GM21423 (cell line): ENCODE measurements around the gene TAC3.
"Not testable (repeated sequence)": the region's sequence is repeated elsewhere in the genome, so short reads cannot be mapped to it uniquely, and the experiment has no call there.

Experiments
- ATAC-seq: cut with Tn5 transposase; IDR thresholded peaks from one replicate; pipeline ENCODE4 v1.9.1; 2021; ENCODE audit warnings: mild to moderate bottlenecking, moderate library complexity; ENCODE audit not compliant: unreplicated experiment

The TAC3 gene

DNA sequence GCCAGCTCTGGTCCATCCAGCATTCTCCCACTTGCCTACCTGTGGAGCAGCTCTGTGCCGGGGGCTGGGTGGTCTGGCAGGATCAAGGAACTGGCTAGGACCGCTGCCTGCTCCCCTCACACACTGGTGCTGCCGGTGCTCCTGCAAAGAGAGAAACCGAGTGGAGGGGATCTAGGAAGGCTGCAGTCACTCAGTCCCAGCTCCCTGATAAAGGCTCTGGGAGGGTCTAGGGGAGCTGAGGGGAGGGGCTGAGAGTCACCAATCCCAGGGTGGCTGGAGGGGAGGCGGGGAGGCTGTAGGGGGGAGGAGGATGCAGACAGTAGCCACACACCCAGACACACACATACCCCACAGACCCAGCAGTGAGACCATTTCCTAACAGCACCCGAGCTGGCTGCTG, at the start of gene TAC3:
TSS of gene TAC3 (minus strand) at position 182 of the 400 bp plus-strand sequence. CDS start 732 bp downstream, outside the sequence.
- no peak for ATAC-seq

- ATAC-seq = peak; percentile 83
Measured at GRCh38 chr12:57063991-57064685, 47.8 kb upstream of the TAC3 start.

DNA sequence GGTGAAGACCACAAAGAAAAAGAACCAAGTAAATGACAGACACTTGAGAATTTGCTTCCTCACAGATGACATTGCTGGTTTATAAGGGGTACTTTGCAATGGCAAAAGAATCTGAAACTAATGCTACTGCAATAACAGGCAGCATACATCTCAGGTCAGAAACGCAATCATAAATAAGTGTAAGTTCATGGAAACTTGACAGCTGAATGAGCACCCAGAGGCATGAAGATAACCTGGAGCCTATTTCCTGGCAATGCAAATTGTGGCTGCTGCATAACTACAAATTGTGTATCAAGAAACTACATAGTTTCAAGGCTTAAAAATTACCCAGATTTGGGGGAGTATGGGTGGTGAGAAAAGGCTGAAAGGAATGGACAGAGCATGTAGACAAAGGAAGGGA, 42.1 kb upstream of the TAC3 start:
- ATAC-seq = no peak

- no peak for ATAC-seq
Measured at GRCh38 chr12:57057067-57057751, 40.9 kb upstream of the TAC3 start.

DNA sequence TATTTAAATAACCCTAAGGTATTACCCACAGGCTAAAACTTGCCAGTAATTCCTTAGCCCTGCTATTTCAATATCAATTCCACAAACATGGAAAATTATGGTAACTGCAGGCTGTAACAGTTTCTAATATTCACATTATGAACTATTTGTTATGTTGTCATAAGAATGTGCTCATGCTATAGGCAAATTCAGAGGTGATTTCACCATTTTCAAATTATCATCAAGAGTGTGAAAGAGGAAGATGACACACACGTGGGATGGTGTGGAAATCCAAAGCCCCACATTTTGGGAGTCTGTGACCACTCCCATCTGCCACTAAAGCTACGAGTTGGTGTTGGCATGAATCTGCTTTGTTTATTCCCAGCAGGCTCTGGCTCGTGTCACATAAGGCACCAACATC, 39.5 kb upstream of the TAC3 start:
- ATAC-seq = no peak

DNA sequence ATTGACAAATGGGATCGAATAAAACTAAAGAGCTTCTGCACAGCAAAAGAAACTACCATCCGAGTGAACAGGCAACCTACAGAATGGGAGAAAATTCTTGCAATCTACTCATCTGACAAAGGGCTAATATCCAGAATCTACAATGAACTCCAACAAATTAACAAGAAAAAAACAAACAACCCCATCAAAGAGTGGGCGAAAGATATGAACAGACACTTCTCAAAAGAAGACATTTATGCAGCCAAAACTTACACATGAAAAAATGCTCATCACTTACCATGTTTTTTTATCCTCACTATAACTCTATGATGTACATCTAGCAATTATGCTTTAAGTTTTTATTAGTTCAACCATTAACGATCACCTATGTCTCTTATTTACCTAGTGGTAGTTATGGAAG, 37.6 kb upstream of the TAC3 start:
- ATAC-seq = not testable (repeated sequence)

- ATAC-seq = not testable (repeated sequence)
Measured at GRCh38 chr12:57053146-57053545, 36.8 kb upstream of the TAC3 start.

GRCh38 chr12:57051011-57051410, 34.7 kb upstream of the TAC3 start:
- no peak for ATAC-seq

- ATAC-seq = no peak
Measured at GRCh38 chr12:57049890-57050289, 33.6 kb upstream of the TAC3 start, which contains the start of gene MYO1A. MYO1A (minus strand) TSS chr12:57050129; CDS start chr12:57048323, 1,806 bp downstream.

GRCh38 chr12:57049119-57049446, 32.8 kb upstream of the TAC3 start:
- no peak for ATAC-seq

GRCh38 chr12:57048423-57049118, 32.2 kb upstream of the TAC3 start:
- no peak for ATAC-seq

DNA sequence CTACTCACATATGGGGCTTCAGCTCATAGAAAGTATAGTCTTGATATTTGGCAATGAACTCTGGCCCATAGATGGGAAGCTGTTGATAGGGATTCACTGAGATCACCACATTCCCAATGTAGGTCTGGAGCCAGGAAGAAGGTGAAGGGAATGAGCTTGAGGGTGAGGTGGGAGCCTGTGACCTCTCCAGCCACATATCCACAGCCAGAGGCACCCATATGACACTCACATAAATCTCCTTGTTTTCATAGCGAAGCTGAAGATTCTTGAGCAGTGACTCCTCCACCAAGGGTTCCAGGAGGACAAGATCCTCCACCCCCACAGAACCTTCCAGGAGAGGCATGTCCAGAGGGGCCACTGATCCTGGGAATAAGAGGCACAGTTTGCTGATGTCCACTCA, 31.7 kb upstream of the TAC3 start:
- no peak for ATAC-seq

- ATAC-seq = no peak
Measured at GRCh38 chr12:57046947-57047890, 30.9 kb upstream of the TAC3 start.

DNA sequence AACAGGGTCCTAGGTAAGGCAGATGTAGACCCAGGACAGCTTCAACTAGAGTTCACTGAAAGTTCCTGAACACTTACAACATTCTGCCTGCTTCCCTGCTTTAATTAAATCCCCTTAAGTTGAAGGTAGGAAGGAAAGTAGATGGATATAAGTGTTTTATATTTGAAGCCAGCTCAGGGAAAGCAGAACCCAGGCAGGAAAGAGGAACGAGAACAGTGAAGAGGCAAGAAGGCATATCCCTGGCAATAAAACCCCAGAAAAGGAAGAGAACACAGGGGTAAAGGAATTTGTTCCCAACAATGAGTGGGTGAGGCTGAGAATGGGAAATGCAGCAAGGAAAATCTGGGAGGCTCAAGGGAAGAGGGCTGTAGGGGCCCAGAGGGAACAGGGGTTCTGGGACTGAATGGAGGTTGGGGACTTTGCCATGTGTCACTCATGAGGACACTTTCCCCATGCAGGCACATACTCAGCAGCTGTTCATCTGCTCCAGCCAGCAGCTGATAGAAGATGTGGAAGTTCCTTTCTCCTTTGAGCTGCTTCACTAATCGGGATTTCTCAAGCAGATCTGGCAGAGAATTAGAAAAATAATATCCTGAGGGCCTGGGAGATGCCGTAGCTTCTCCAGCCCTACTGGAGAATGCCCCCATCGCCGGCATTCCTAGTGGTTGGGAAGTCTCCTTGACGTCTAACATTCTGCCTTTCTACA, 29.9 kb upstream of the TAC3 start:
- ATAC-seq = no peak

DNA sequence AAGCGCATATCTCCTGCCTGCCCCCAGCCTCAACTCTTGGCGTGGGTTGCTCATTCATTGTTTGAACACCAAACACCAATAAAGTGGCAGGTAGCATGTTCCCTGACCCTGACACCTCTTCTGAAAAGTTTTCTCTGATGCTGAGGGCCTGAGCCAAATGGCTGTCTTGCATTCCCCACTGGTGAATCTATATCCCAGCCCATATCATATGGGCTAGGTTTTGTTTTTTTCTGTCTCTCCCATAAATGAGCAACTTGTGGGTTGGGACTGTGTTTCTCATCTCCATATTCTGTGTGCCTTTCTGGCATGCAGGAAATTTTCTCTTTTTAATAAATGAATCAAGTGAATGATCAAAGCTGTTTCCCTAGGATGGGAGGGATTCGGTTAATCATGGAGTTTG, 28.6 kb upstream of the TAC3 start:
- ATAC-seq = no peak

DNA sequence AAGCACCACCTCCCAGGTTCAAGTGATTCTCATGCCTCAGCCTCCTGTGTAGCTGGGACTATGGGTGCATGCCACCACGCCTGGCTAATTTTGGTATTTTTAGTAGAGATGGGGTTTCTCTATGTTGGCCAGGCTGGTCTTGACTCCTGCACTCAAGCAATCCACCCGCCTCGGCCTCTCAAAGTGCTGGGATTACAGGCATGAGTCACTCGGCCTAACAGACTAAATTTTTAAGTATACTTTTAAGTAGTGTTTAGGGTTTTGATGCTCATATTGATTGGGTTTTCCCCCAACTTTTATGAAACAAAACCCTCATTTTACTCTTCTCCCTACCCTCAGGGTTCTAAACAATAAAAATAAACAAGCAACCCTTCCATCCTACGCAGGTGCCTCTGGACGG, 28.1 kb upstream of the TAC3 start:
- no peak for ATAC-seq

DNA sequence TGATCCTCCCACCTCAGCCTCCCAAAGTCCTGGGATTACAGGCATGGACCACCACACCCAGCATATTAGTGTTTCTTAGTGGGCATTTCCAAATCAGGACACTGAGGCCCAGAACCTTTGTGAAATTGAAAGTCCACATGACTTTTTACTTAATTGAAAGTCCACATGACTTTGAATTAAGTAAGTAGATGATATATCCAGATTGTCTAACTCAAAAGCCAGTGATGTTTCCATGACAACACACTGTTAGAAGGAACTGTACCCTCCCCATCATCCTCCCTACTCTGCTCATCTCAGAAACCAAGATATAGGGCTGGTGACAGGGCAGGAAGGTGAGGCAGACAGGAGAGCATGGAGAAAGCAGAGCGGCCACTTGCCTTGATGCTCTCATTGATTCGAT, 26.4 kb upstream of the TAC3 start:
- no peak for ATAC-seq

GRCh38 chr12:57040750-57041149, 24.4 kb upstream of the TAC3 start:
- no peak for ATAC-seq

GRCh38 chr12:57040211-57040610, 23.9 kb upstream of the TAC3 start:
- no peak for ATAC-seq
